SK-N-MC (cell line): ENCODE measurements around the gene ZNF277.
"Not testable (repeated sequence)": the region's sequence is repeated elsewhere in the genome, so short reads cannot be mapped to it uniquely, and the experiment has no call there.

Experiments
- DNase-seq: peaks from one replicate; pipeline ENCODE4 v3.0.0-alpha.2; 2011; ENCODE audit warnings: low read depth, low spot score
- H3K27ac ChIP-seq: fragments of 200-600 bp; sonication (generic); 2 replicates; pipeline ENCODE4 v1.5.1; 2016; ENCODE audit warnings: mixed run types
- H3K36me3 ChIP-seq: fragments of 200-600 bp; sonication (generic); 2 replicates; pipeline ENCODE4 v1.6.1; 2017; ENCODE audit warnings: antibody characterized with exemption, low read length, mixed read lengths; ENCODE audit not compliant: insufficient read depth
- H3K4me3 ChIP-seq: fragments of 200-600 bp; sonication (generic); 2 replicates; pipeline ENCODE4 v1.5.1; 2016
- H3K9ac ChIP-seq: fragments of 200-600 bp; sonication (generic); 2 replicates; pipeline ENCODE4 v1.8.0; 2017; ENCODE audit warnings: mixed run types, mixed read lengths; ENCODE audit not compliant: insufficient read length
- H3K9me3 ChIP-seq: fragments of 200-600 bp; sonication (generic); 2 replicates; pipeline ENCODE4 v1.6.1; 2017; ENCODE audit warnings: low read depth, mild to moderate bottlenecking, antibody characterized with exemption, low read length, moderate library complexity, mixed read lengths
- EZH2 ChIP-seq: fragments of 200-600 bp; sonication (generic); IDR thresholded peaks from one replicate; pipeline ENCODE4 v1.6.1; 2017; ENCODE audit warnings: antibody characterized with exemption
- FOXP2 ChIP-seq: optimal IDR thresholded peaks from 2 replicates; pipeline ENCODE3; 2011; ENCODE audit warnings: mild to moderate bottlenecking, moderate library complexity; ENCODE audit not compliant: insufficient read depth; ENCODE audit errors: extremely low read length, control extremely low read depth
- POLR2AphosphoS5 ChIP-seq: IDR thresholded peaks from 2 replicates; pipeline ENCODE4 v1.6.1; 2012; ENCODE audit warnings: mild to moderate bottlenecking, low read depth, low read length, borderline replicate concordance

ZNF277 gene

DNA sequence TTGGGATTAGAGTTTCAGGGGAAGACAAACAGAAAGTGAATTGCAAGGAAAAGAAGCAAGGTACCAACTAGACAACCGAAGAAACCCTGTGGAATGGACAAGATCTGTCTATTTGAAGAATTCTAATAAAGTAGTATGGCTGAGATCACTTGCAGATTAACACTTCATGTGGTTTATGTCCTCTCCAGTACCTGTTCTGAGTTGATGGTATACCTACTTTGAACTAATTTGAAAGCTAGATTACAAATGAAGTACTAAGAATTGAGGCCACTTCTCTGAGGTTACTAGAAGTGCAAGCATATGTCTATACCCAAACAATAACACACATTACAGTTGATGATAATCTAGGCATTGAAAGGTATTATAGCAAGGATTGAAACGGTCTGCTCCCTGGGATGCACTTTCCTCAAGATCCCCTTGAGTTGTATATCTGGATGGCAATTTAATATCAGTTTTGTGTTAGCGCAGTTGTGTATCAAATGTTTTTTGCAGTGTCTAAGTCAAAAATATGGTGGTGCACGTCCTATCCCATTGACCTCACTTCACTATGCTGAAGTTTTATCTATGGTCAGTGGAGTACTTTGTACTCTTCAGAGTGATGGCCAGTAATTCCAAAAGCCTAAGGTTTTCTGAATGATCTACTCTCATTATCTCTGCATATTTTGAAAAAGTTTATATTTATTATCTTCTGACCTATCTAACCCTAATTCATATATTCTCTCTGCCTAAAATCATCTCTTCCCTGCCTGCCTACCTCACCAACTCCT is 25.9 kb downstream of the ZNF277 start:
- H3K27ac ChIP-seq, result no peak overlapping the region
- TF ChIP-seq FOXP2, result no peak
- TF ChIP-seq EZH2, result no peak
- no peak for TF ChIP-seq POLR2AphosphoS5
- no peak for DNase-seq
- no peak overlapping the region for H3K4me3 ChIP-seq
- H3K9me3 ChIP-seq, result no peaks in the 10 kb centered on the region
- no peaks in the 10 kb centered on the region for H3K36me3 ChIP-seq
- H3K9ac ChIP-seq, result no peak overlapping the region

DNA sequence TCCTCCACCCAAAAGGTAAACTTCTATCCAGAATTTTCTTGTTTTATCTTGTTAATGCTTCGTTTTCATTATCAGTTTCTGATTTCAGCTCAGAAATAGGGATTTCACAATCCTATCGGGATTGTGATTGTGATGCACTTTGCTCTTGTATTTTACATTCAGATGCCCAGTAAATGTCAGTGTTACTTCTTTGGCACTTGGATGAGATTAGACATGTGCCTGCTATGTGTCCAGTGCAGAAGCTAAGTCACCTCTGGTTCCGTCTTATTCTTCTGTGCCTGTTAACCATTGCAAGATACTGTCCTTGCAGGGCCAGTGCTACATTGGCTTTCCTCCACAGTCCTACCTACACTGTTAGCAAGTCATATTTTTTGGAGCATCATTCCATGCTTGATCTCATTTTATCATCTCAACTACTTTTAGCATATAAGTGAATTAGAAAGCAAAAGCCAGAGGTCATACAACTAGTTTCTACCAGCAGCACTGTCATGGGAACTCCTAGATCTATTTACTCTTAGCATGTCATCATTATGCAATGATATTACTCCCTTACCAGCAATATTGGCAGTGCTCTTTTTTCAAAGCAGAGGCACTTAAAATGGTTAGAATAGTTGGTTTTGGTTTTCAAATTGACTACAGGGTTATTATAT is 26.7 kb downstream of the ZNF277 start:
- no peak overlapping the region for H3K4me3 ChIP-seq
- TF ChIP-seq POLR2AphosphoS5 (no peak), EZH2 (no peak), FOXP2 (no peak)
- H3K36me3 ChIP-seq, result no peaks in the 10 kb centered on the region
- H3K27ac ChIP-seq, result no peak overlapping the region
- no peak for DNase-seq
- H3K9ac ChIP-seq, result no peak overlapping the region
- no peaks in the 10 kb centered on the region for H3K9me3 ChIP-seq

DNA sequence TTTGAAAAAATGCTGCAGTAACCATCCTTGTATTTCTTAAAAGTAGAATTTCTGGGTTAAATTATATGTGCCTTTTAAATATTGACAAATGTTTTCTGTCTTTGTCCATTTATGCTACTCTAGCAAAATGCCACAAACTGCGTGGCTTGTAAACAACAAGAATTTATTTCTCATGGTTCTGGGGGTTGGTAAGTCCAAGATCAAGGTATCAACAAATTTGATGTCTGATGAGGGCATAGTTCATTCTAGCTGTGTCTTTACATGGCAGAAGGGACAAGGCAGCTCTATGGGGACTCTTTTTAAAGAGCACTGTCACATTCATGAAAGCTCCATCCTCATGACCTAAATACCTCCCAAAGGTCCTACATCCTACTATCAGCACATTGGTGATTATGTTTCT is 27.7 kb downstream of the ZNF277 start:
- no peaks in the 10 kb centered on the region for H3K9me3 ChIP-seq
- H3K4me3 ChIP-seq, result no peak overlapping the region
- TF ChIP-seq EZH2 (no peak), POLR2AphosphoS5 (no peak), FOXP2 (no peak)
- no peaks in the 10 kb centered on the region for H3K36me3 ChIP-seq
- H3K27ac ChIP-seq, result no peak overlapping the region
- DNase-seq, result no peak
- no peak overlapping the region for H3K9ac ChIP-seq

DNA sequence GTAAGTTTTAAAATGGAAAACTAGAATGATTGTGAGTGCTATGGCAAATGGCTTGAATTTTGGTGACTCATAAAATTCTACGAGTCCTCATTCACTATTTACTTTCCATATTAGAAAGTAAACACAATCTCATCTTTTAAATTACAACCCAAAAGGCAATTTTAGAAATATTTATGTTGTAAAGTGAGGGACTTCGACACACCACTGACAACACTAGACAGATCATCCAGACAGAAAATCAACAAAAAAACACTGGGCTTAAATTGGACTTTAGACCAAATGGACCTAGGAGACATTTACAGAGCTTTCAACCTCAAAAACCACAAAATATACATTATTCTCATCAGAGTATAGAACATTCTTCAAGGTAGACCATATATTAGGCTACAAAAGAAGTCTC is 30.1 kb downstream of the ZNF277 start:
- Histone ChIP-seq H3K9me3 (no peaks in the 10 kb centered on the region), H3K9ac (no peak overlapping the region), H3K27ac (no peak overlapping the region), H3K4me3 (no peak overlapping the region), H3K36me3 (no peaks in the 10 kb centered on the region)
- TF ChIP-seq EZH2 (no peak), FOXP2 (no peak), POLR2AphosphoS5 (no peak)
- DNase-seq, result no peak

DNA sequence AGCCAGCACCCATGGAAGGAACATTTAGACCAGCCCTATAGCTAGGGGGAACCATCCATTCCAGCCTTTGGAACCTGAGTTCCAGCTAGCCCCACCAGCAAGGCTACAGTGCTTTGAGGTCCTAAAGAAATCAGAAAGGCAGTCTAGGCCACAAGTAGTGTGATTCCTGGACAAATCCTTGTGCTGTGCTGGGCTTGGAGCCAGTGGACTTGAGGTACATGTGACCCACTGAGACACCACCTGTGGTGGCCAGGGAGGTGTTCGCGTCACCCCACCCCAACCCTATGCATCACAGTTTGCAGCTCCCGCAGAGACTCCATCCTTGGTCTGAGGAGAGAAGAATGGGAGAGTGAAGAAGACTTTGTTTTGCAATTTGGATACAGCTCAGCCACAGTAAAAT is 31.8 kb downstream of the ZNF277 start:
- Histone ChIP-seq H3K27ac (no peak overlapping the region), H3K9me3 (no peaks in the 10 kb centered on the region), H3K4me3 (no peak overlapping the region), H3K36me3 (no peaks in the 10 kb centered on the region), H3K9ac (no peak overlapping the region)
- DNase-seq, result no peak
- no peak for TF ChIP-seq FOXP2

DNA sequence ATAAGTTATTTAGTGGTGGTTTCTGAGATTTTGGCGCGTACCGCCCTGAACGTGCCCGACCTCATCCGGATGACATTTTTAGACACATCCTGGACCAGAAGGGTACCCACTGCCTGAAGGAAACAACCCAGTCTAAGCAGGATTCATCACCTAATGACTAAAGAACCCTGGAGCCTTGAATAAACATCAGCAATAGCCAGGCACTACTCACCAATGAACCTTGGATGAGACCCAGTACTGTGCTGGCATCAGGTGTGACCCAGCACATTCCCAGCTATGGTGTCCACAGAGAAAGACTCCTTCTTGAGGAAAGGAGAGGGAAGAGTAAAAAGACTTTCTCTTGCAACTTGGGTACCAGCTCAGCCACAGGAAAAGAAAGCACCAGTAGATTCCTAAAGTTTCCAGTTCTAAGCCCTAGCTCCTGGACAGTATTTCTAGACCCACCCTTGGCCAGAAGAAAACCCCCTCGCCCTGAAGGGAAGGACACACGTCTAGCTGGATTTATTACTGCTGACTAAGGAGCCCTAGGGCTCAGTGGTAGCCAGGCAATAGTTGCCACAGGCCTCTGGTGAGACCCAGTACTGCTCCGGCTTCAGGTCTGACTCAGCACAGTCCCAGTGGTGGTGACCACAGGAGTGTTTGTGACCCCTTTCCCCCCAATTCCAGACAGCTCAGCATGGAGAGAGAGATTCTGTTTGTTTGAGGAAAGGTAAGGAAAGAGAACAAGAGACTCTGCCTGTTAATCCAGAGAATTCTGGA is 32.5 kb downstream of the ZNF277 start:
- Histone ChIP-seq H3K36me3 (no peaks in the 10 kb centered on the region), H3K4me3 (no peak overlapping the region), H3K9ac (no peak overlapping the region), H3K27ac (no peak overlapping the region), H3K9me3 (no peaks in the 10 kb centered on the region)
- DNase-seq, result no peak
- TF ChIP-seq EZH2 (no peak), POLR2AphosphoS5 (no peak), FOXP2 (no peak)

DNA sequence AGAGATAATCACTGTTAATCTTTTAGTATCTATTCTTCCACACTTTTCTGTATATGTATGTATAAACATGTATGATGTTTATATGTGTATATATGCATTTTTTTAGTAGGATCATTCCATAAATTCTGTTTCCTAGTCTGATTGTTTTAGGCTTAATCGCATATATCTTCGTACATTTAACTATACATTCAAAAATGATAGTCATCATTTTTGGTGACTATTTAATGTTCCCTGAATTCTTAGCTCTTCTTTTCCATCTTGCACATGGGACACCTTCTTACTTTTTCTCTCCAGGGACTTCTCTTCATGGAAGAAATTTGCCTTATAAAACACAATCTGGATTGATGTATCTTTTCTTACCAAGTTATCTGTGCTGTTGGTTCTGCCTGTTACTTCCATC is 42.1 kb downstream of the ZNF277 start:
- Histone ChIP-seq H3K9ac (no peak overlapping the region), H3K27ac (no peak overlapping the region), H3K36me3 (no peaks in the 10 kb centered on the region), H3K9me3 (no peaks in the 10 kb centered on the region), H3K4me3 (no peak overlapping the region)
- no peak for DNase-seq
- TF ChIP-seq EZH2, result no peak

DNA sequence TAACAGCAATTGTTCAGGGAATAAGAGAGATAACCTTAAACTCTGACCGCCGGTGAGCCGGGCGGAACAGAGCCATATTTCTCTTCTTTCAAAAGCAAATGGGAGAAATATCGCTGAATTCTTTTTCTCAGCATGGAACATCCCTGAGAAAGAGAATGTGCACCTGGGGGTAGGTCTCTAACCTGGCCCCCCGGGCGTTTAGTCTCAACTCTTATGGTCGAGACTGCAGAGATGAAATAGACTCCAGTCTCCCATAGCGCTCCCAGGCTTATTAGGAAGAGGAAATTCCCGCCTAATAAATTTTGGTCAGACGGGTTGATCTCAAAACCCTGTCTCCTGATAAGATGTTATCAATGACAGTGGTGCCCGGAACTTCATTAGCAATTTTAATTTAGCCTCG is 43.5 kb downstream of the ZNF277 start:
- not testable (repeated sequence) for H3K36me3 ChIP-seq, H3K4me3 ChIP-seq, H3K27ac ChIP-seq, H3K9me3 ChIP-seq, DNase-seq, H3K9ac ChIP-seq

DNA sequence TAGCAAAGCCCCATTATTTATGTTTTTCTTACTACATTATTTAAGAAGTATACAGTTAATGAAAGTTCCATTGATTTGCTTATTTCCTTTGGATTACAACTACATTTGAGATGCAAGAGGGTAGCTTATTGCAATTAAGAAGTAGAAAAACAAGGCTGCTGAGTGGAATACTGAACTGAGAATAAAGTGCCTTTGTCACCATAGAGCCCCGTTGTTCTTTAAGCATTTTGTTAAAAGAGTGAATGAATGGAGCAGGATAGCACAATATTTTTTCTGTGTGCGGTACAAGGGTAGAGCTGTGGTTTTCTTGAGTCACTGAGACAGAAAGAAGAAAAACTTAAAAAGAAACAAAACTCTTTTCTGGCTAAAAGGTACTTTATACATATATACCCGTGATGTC is 45.6 kb downstream of the ZNF277 start:
- H3K36me3 ChIP-seq, result no peaks in the 10 kb centered on the region
- no peak overlapping the region for H3K9ac ChIP-seq
- no peak for DNase-seq
- TF ChIP-seq FOXP2 (no peak), EZH2 (no peak), POLR2AphosphoS5 (no peak)
- H3K27ac ChIP-seq, result no peak overlapping the region
- H3K9me3 ChIP-seq, result no peaks in the 10 kb centered on the region
- H3K4me3 ChIP-seq, result no peak overlapping the region
